HG03565 (cell line): Measurements from ENCODE around the gene SAMD3.
A peak's percentile ranks its signal among the peaks of the same experiment; 100 is the strongest.
"Not testable (repeated sequence)": the region's sequence is repeated elsewhere in the genome, so short reads cannot be mapped to it uniquely, and the experiment has no call there.

Experiments
- ATAC-seq: cut with Tn5 transposase; IDR thresholded peaks from one replicate; pipeline ENCODE4 v1.9.1; 2021; ENCODE audit warnings: mild to moderate bottlenecking, moderate library complexity; ENCODE audit not compliant: unreplicated experiment

The SAMD3 gene

DNA sequence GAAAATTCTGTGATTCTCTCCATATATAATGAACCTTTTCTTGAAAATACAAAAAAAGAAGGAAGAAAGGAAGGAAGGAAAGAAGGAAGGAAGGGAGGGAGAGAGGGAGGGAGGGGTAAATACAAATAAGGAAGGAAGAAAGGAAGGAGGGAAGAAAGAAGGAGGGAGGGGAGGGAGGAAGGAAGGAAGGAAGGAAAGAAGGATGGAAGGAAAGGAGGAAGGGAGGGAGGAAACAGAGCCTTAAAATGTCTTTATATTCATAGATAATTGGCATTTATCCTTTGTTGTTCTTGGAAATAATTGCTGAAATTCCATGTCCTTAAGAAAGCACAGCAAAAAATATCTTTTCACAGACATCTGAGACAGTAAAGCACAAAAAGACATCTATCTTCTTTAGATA, 40.3 kb downstream of the SAMD3 start:
- no peak for ATAC-seq

DNA sequence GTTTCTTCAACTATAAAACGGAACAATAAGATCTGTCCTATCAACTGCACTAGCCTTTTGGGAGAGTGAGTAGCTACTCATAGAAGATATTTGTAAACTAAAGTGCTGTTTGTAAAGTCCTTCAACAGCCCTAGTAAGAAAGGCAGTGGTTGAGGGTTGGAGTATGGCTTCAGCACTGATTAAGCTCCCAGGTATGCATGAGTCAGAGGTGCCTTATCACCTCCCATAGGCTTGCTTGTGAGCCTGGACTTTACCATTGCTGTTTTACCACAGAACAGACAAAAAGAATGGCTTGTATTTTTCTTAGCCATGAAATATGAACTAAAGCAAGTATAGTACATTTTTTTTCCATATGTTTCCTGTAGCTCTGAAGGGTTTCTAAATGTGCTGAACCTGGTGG, 44.1 kb downstream of the SAMD3 start:
- no peak for ATAC-seq

DNA sequence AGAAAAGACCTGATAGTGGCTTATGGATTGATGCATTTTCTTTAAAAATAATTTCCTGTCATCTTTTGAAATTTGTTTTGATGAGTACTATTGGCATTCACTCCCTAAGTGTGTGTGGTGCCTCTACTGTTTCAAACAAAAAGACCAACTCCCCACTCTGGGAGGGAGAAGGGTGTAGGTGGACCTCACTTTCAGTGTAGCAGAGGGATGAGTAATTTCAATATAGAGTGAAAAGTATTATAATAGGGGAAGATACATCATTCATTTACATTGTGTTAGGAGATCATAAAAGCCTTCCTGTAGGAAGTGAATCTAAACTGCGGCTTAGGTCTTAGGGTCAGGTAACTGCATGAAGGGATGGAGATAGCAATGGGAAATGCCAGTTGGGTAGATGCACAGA, 46.4 kb downstream of the SAMD3 start:
- ATAC-seq = no peak

DNA sequence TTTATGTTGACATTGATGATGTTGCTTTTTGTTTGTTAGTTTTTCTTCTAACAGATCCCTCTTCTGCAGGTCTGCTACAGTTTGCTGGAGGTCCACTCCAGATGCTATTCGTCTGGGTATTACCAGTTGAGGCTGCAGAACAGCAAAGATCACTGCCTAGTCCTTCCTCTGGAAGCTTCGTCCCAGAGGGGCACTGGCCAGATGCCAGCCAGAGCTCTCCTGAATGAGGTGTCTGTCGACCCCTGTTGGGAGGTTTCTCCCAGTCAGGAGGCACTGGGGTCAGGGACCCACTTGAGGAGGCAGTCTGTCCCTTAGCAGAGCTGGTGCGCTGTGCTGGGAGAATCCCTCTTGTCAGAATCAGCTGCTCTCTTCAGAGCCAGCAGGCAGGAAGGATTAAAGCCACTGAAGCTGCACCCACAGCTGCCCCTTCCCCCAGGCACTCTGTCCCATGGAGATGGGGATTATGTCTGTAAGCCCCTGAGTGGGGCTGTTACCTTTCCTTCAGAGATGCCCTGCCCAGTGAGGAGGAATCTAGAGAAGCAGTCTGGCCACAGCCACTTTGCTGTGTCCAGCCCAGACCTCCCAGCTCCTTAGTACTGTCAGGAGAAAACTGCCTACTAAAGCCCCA, 49.3 kb downstream of the SAMD3 start:
- ATAC-seq = not testable (repeated sequence)

DNA sequence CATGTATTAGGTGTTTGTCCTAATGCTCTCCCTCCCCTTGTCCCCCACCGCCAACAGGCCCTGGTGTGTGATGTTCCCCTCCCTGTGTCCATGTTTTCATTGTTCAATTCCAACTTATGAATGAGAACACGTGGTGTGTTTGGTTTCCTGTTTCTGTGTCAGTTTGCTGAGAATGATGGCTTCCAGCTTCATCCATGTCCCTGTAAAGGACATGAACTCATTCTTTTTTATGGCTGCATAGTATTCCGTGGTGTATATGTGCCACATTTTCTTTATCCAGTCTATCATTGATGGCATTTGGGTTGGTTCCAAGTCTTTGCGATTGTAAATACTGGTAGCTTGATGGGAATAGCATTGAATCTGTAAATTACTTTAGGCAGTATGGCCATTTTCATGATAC, 52.6 kb downstream of the SAMD3 start:
- ATAC-seq = not testable (repeated sequence)

DNA sequence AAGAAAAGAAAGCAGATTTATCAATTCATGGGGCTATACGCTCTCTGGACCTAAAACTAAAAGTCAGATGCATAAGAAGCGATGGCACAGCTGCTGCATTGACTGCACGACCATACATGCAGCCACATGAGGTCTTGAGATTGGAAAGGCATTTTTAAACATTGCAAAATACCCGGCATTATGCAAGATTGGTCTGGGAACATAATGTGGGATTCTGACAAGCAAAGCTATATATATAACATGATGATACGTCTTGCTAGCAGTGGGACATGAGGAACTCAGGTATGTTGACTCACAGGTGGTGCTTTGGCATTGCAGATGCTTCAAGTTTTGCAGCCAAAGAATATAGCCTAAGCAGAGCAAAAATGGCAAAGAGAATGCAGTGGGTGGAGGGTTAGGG, 55.1 kb downstream of the SAMD3 start:
- no peak for ATAC-seq

DNA sequence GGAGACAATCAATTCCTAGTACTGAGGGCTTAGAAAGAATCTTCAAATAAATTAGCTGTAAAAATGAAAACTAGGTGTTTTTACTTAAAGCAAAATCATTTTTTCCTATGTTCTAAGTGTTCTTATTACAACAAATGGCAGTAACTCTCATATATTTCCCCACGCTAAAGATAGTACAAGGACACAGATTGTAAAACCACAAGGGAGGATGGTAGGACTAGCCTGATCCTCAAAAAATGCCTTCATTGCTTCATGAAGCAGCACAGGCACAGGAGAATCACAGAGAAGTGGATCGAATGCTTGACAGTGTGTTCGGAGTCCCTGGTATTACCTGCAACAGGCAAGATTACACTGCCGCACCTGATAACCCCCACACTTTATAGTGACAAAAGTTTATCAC, 58.5 kb downstream of the SAMD3 start:
- ATAC-seq = no peak

DNA sequence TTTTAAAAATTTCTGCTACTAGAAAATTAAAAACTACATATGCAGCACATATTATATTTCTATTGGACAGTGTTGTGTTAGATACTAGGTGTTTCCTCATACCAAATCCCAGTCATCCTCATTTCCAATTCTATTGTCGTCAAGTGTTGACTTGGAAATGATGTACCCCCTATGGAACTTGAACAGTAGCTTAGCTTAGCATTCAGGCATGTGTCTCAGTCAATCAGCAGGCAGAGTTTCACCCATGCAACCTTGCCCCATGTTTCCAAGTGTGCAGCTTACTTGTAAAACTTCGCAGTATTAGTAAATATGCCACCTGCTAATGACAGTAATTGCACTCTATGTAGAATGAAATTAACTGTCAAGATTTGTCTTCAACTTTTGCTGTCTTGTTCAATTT, 59.5 kb downstream of the SAMD3 start:
- ATAC-seq = no peak

DNA sequence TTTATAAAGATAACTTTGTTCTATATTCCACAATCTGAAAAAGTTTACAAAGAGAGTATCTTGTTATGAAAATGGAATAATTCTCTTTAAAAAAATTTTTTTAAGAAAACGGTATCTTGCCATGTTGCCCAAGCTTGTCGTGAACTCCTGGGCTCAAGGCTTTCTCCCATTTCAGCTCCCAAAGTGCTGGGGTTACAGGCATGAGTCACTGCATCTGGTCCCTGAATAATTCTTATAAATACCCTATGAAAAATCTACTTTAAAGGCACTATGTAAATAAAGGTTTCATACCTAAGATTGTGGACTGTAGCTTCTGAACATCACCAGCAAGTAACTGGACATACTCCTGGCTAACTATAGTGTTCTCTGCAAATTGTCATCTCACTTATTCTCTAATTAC, 60.3 kb downstream of the SAMD3 start:
- no peak for ATAC-seq

DNA sequence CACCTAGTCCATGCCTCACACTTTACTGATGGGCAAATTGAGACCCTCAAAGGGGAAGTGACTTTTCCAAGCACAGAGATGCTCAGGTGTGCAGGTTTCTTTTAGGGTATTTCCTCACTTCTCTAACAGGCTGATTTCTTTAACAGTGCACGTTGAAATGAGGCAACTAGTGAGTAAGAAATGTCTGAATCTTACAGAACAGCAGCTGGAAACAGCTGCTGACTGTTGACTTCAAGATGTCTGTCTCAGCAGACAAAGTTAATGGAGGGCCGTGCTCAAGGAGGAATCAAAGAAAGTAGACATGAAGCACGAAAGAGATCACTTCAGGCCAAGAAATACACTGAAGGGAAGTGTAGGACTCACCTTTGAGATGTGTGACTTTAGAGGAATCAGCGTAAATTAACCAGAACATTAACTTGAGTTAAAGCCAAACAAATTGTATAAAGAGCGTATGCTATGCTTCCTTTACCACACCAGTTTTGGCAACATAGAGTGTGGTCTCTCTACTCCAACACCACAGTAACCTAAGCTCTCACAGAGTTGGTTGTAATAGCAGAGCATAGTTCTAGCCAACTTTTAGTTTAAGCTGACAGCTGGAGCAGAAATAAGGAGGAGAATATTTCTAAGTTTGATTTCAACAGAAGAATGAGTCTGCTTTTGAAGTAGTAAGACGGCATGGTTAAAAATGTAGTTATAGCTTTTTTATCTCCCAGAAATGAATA, 60.9 kb downstream of the SAMD3 start:
- no peak for ATAC-seq

DNA sequence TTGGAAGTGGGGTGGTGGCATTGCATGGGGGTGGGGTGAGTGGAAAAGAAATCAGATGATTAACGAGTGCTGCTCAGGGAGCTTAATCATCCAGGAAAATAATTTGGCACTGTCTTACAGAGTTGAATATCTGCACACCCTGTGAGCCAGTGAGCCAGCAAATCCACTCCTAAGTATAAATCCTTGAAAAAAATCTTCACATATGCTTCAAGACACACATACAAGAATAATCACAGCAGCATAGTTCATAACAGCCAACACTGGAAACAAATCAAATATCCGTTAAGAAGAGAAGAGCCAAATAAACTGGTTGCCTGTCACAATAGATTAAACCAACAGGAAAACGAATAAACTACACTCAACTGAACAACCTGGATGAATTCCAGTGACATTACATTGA, 62.8 kb downstream of the SAMD3 start:
- ATAC-seq = no peak

DNA sequence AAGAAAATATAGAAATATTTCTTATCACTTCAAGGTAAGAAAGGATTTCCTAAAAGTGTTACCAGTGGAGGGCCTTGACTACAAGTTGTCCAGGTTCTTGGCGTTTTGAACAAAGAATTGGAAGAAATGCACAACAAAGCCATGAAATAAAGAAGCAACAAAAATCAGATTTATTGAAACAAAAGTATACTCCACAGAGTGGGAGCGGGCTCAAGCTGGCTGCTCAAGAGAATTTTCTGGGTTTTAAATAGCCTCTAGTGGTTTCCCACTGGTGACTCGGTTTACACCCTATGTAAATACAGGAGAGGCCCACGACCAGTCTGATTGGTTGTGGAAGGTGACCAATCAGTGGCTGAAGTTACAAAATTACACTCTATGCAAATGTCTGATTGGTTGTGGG, 64.2 kb downstream of the SAMD3 start:
- no peak for ATAC-seq

DNA sequence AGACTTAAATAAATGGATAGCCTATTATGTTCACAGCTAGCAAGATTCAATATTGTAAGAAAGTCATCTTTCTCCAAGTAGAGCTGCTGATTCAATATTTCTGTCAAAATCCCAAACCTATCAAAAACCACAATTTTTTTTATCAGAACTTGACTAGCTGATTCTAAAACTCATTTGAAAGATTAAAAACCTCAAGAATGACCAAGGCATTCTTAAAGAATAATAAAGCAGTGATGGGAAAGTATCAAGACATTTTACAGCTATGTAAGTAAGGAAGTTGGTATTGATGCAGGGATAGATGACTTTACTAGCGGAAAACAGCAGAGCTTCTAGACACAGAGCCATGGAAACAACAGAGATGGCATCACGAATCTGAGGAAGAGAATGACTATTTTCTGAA, 64.7 kb downstream of the SAMD3 start:
- ATAC-seq = no peak

DNA sequence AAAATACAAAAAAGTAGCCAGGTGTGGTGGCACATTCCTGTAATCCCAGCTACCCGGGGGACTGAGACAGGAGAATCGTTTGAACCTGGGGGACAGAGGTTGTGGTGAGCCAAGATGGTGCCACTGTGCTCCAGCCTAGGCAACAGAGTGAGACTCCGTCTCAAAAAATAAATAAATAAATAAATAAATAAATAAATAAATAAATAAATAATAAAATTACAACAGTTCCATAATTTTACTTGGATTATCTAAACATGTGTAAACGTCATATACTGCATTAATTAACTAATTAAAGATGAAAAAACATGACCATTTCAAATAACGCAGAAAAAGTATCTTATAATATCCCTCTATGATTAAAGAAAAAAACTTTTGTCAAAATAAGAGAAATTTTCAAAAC, 65.8 kb downstream of the SAMD3 start:
- ATAC-seq = no peak

DNA sequence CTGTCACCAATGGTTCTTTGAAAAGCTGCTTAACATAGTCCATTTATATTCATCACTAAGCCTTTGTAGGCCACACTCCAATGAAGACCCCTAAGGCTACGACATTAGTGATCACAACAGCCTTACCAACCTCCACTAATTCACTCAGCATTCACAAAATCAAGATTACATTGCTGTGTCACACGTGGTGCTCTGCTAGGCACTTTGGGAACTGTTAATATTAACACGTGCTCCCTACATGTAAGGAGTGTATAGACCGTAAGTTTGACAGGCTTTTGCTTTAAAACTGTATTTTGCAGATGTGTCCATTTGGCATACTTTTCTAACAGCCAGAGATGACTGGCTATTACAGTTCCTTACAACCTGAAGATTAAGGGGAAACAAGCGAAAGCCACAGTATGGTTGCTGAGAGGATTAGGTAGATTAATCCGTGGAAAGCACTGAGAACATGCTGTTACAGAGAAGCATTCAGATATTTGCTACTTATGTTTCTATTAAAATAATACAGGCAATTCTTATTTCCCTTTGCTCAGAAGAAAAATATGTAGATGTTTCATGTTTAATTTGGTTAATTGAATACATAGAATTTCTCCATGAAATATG, 69.7 kb downstream of the SAMD3 start:
- no peak for ATAC-seq

DNA sequence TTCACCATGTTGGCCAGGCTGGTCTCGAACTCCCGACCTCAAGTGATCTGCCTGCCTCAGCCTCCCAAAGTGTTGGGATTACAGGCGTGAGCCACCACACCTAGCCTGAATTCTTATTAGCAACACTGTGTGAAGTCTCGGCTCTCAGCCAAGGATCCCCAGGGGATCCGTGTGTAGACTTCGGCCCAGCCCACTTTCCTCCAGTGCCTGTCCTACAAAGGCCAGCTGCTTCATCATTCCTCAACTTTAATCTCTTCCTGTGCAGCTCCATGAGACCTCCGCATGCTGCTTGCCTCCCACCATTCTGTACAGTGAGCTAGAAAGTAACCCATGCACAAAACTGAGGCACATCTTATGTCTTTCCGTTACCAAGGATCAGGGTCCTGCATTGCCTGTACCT, 71.8 kb downstream of the SAMD3 start:
- no peak for ATAC-seq

DNA sequence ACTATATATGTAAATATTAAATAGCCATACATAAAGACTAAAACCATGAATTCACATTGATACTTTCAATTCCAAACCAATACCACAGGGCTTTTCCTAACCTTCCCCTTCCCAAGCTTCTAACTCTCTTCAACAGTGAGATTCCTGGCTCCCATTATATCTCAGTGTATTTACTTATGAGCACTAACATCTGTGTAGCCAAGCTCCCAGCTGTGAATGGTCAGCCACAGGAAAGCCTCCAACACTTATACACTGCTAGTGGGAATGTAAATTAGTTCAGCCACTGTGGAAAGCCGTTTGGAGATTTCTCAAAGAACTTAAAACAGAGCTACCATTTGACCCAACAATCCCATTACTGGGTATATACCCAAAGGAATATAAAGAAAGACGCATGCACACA, 73.7 kb downstream of the SAMD3 start:
- not testable (repeated sequence) for ATAC-seq

DNA sequence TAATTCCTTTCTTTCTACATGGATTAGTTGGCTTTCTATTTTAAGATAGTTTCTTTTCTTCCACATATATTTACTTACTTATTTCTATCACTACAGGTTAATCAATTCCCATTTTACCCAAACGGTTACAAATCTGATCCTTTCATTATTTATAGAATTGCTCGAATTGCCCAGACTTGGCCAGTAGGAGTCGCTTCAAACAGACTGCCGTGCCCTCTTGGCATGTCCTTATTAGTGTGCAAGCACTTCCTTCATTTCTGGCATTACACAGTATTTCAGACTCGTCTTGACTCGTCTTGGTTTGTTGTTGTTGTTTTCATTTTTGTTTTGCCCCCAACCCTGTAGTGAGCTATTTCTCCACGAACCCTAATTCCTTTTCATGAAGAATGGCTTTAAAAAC, 74.6 kb downstream of the SAMD3 start:
- ATAC-seq = no peak

DNA sequence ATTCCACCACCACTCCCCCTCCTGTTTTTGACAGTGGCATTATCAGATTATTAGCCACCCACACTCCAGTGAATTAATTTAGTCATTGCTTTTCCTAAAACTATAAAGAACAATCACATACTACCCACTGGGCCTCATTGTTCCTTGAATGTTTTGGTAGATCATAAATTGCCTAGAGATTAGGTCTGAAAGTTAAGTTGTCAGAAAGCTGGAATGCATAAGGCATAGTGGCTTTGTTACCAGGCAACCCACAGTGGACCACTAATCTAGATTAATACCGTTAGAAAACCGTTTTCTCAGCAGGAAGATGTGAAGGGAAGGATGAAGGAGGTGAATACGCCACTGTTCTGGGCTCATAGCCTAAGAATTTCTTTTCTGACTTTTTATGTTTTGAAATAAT, 75.6 kb downstream of the SAMD3 start:
- ATAC-seq = no peak

DNA sequence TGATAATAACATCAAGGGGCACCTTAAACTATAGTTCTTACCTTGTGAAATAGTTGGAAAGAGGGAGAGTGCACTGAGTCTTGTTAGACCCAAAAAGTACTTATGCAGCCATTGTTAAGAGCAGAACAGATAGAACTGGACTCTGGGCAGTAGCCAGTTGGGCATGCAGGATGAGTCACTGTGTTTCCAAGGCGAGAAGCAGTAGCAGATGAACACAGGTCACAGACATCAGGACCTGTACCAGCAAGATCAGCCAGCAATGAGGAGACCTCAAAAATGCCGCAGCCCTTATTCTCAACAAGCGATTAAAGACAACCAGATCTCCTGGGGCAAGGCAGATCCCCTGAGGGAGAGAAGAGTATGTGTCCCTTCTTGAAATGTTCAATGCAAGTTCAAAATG, 79.0 kb downstream of the SAMD3 start:
- no peak for ATAC-seq

DNA sequence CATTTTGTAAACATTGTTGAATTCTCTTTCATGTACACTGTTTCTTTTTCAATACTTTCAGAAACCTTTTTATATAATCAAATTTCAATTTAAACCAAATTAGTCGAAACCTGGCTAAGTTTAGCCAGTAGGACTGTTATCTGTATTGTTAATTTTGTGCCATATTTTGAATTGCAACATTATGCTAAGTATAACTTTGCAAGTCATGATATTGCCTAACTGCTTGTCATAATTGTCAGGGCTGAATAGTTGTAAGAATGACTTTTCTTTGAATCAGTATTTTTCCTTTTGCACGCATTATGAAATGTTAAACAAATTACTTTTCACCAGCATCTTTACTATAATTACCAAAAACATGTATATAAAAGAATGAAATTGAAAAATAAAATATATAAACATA, 82.7 kb downstream of the SAMD3 start:
- no peak for ATAC-seq

DNA sequence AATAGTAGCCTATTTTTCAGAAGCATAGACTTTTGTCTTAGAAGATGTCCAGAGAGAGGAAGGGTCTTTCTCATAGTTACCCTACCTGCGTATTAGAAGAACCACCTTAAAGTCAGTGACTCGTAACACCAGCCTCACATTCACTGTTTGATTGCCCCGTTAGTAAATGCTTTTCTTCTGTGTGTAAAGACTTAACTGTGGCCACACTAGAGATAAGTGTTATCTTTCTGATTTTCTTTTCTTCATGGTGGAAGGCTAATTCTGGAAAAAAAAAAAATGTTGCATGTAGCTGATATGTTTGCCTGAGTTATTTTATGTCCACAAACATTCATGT, 83.9 kb downstream of the SAMD3 start:
- ATAC-seq = peak; percentile 32
